DMS114 treated with DMSO at 0.1 percent for 48 hours (cell line): ENCODE measurements around the gene SFMBT2.

Experiments
- DNase-seq: peaks from one replicate; lab custom pipeline; 2025; ENCODE audit not compliant: unreplicated experiment; lab: John Stamatoyannopoulos, UW

Gene SFMBT2

DNA sequence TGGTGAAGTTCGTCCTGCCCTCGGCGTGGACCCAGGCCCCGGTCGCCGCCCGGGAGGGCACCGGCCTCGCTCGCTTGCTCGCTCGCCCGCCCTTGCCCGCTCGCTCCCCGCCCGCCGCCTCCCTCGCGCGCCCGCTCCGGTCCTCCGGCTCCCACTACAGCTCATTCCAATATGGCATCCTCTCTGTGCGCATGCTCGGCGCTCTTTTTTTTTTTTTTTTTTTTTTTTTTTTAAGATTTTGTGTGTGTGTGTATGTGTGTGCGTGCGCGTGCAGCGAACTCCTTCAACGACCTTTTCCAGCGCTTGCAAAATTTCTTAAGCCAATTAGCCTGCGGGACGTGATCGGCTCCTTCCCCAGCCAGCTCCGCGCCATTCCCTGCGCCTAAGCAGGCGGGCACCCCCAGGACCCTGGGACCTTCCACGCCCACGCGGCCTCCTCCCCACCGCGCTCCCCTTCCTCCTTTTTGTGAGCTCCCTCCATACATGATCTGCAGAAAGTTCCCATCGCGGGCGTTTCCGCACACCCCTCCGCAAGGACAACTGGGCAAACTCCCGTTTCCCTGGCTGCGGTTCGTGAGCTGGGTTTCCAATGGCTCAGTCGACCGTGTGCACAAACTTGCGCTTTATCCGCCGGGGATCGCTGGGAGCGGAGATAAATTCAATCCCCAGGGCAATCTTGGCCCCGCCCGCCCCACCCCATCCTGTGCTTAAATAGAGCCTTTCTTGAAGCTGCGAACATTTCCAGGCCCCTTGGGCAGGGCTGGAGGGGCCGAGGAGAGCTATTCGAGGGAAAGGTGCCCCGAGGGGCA is at the start of gene SFMBT2:
Gene SFMBT2, minus strand, starts transcription at position 173 of the 809 bp plus-strand sequence. CDS start 29,136 bp downstream, outside the sequence.
- DNase-seq: peak; percentile 51

DNA sequence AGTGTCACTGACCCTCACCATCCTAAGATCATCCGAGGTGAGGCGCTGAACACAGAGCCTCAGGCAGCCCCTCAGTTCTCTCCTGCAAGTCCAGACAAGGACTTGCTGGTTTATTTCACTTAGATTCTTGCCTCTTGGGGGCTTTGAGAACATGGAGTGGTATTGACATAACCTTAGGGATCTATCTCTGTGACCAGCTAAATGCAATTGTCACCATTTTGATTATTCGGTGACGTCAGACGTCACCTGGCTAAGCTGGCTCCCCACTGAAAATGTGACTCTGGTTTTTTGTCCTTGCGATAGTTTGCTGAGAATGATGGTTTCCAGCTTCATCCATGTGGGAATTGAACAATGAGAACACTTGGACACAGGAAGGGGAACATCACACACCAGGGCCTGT is 49.2 kb upstream of the SFMBT2 start:
- DNase-seq: no peak

DNA sequence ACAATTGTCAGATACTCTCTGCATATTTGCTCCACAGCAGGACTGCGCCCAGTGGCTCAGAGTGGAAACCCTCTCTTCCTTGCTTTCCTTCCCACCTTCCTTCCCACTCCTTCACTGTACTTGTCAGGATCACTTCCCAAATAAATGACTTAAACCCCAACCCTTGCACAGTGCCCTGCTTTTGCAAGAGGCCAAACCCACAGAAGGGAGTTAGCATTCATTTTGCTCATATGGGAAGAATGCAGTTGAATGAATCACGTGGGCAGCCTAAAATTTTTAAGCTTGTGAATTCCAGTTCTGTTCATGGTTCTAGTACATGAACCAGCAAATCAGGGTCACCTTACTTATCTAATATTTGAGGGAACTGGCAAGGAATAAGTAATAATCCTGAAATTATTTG is 47.7 kb upstream of the SFMBT2 start:
- no peak for DNase-seq

- DNase-seq: no peak
These were observed 46.9 kb upstream of the SFMBT2 start for GRCh38 chr10:7457478-7458316.

- no peak for DNase-seq
These were observed 38.3 kb upstream of the SFMBT2 start for GRCh38 chr10:7449063-7449695.

GRCh38 chr10:7445474-7446185 is 34.8 kb upstream of the SFMBT2 start:
- DNase-seq: no peak

DNA sequence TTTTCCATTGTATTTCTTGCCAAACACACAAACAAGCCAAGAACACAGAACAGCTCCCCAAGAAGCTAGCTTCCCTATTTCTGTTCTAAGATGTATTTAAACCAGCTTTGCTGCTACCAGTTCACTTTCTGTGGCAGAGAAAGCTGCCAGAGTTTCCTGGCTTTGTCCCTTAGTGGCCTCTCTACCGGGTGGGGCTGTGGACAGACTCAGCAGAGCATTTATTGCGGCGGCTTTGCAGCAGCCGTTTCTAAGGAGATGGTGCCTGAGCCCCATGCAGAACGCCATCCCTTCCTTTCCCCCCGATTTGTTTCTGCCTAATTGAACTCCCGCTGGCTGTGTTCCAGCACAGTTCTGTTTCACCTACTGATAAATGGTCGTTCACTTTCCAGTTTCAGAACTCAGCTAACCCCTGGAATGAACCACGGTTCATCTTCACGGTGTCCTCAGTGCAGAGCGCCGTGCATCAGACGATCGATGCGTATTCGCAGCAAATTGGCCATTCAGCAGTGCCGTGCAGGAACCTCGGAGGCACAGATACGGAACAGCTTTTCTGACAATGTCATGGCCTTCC is 33.8 kb upstream of the SFMBT2 start:
- no peak for DNase-seq

DNA sequence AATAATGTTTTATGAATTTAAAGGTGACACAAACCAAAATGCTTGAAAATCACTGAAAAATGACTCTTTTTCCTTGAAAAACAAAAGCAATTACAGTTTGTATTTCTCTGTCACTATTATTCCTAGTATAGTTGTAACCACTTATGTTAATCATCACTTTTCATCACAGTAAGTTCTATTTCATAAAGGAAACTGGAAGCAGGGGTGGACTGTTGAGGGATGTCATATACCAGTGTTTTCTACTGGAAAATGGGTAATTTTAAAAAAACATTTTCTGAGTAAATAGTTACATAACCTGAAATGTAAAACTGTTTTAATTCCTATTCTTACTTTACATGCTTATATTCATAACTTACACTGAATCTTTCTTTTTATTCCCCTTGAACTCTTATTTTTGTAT is 32.2 kb upstream of the SFMBT2 start:
- no peak for DNase-seq

DNA sequence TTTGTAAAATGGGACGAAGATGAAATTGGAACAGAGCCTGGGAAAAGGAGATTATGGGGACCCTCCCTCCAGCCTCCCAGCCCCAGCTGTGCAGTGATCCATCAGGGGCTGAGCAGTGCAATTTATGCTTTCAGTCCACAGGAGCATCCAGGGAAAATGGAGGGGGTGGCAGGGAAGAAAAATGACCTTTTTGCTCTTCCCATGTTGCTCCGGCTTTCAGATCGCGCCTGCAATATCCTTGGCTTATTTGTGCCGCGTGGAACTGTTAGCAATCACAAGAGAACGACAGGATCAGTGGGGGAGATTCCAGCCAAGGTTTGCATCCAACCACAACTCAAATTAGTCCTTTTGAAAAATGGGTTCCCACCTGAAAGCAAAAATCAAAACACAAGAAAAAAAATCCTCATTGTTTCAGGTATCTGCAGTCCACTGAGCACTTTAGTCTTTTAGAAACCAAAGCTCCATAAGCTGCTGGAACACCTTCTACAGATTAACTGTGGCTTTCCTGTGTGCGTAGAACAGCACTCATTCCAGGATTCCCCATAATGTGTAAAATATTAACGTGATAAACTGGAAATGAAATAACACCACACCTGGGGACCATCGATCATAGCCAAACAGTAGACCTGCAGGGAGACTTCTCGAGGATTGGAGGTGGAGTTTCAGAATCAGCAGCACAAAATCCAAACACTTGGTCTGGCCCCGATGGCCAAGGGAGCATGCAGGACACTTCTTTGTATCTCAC is 30.7 kb upstream of the SFMBT2 start:
- DNase-seq: no peak

- no peak for DNase-seq
These were observed 28.9 kb upstream of the SFMBT2 start for GRCh38 chr10:7439696-7440095.

DNA sequence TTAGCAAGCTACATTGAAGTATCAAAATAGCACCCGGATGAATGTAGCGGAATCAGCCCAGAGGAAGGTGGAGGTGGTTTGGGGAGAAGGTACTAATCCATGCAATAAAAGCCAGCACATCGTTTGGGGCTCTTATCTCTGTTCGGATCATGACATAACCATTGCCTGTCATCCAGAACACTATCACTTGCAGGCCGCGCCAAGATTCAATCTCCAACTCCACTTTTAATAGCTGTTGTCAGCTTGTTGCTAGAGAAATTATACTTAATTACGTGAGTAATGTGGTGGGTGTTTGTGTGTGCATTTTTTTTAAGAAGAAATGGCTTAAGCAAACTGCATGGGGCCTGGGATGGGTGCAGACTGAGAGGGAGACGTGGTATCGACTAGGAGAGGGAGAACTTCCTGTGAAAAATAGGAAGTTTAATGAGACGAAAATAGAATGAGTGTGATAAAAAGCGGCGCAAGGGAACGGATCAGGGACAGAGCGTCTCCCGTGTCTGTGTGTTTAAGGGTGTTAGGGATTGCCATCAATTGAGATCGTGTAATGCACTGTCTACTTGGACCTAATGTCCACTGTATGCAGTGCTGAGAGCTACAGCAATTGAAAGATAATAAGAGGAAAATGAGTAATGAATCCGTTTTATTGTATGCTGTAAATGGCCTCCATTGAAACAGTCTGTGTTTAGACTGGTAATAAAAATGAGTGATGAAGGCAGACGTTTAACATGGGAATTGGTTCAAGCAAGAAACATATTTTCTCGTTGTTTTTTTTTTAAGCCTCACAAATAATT is 27.6 kb upstream of the SFMBT2 start:
- DNase-seq: no peak

DNA sequence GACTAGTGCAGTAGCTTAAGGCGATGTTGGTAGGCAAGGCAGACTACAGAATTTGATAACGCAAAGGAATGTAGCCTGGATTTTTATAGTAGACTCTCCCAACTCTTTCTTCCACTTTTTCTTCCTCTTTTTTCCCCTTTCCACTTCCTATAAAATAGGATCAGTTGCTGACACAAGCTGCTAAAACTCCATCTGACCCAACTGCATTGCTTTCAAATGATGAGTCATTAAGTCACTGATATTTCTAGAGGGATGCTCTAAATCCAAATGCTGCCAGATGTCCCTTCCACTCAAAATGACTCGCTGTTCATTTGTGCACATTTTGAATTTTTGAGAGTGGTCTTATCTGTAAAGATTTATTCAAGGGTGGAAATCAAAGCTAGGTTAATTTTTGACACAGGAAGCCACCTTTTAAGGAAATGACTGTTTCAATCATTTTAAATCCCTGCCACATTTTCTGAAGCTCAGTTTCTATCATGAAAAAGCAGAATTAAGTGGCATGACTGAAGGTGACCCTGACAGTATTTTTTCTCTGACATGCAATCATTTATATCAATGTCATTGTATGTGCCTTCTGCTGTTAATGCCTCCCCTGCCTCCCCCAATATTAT is 25.8 kb upstream of the SFMBT2 start:
- DNase-seq: no peak

DNA sequence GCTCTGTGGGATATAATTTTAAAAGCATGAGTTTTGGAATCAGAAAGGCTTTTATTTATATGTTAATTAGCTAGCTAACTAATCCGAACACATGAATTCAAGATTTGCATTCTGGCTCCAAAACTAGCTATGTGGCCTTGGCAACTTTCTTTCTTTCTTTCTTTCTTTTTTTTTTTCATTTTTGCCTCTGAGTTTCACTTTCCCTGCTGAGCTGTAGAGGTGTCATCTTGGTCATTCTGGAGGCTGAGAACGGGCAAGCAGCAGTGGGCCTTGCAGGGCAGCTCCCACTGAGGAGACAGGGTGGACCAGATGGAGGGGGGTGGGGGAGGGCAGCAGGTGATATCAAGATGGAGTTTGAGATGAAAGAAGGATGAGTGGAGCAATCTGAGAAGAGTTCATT is 24.8 kb upstream of the SFMBT2 start:
- no peak for DNase-seq

GRCh38 chr10:7434378-7434777 is 23.5 kb upstream of the SFMBT2 start:
- DNase-seq: no peak

DNA sequence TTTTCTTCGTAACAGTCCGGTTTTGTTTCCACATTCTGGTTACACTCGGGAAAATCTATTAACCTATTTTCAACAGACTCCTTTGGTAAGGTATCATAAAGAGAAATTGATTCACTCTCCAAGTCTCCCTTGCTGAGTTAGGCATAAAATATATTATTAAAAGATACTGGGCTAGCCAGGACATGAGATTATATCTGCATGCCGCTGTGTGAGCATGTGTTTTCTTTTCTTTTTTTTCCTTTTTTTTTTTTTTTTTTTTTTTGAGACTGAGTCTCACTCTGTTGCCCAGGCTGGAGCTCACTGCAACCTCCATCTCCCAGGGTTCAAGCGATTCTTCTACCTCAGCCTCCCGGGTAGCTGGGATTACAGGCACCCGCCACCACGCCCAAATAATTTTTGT is 23.0 kb upstream of the SFMBT2 start:
- DNase-seq: no peak

GRCh38 chr10:7432884-7433726 is 22.3 kb upstream of the SFMBT2 start:
- DNase-seq: no peak

- DNase-seq: no peak
These were observed 18.0 kb upstream of the SFMBT2 start for GRCh38 chr10:7428673-7429350.
